ENCODE results near the gene DPYSL5. TPM values are rescaled to one million over a fixed set of nuclear protein-coding genes. Genes with fewer than 3 reads are reported as not detected.

The DPYSL5 gene
- total RNA-seq, 6 donors from 2014 or later, result not detected

DNA sequence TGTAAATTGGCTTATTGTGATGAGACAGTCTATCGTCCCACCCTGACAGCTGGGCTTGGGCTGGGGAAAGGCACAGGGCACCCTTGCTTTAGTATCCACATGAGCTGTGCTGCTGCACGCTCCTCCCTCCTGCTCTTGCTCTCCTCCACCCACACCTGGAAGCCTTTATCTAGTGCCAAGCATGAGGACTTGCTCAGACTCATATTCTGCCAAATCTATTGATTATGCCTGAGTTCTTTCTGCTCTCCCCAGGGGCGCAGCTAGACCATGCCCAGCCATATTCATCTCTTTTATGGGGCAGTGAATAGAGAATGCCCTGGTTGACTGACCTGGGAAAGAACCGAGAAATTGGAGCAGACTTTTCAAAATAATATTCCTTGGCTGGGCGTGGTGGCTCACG lies 29.0 kb upstream of the DPYSL5 start:
- 80 to 88% methylated on average over 6 of the region's 6 CpGs for WGBS, 2 donors
- Histone ChIP-seq H3K27me3 (no peaks in the 10 kb centered on the region), H3K36me3 (no peaks in the 10 kb centered on the region), H3K9me3 (no peaks in the 10 kb centered on the region), H3K4me3 (no peak overlapping the region), H3K4me1 (no peaks in the 10 kb centered on the region), H3K27ac (no peak overlapping the region)
- ATAC-seq (ENCODE audit: low FRiP score in 2 of 2) (no peak), DNase-seq (no peak)
- TF ChIP-seq POLR2A (IDR thresholded peaks at IDR 0.05), result no peak
- no peak for TF ChIP-seq POLR2AphosphoS5 (IDR thresholded peaks at IDR 0.05)
- no peak for TF ChIP-seq EP300 (IDR thresholded peaks at IDR 0.05)
- no peak for TF ChIP-seq CTCF (IDR thresholded peaks at IDR 0.05)

GRCh38 chr2:26820932-26821331 lies 27.0 kb upstream of the DPYSL5 start:
- TF ChIP-seq EP300 (IDR thresholded peaks at IDR 0.05) (no peak), POLR2AphosphoS5 (IDR thresholded peaks at IDR 0.05) (no peak), CTCF (IDR thresholded peaks at IDR 0.05) (no peak), POLR2A (IDR thresholded peaks at IDR 0.05) (no peak)
- Histone ChIP-seq H3K9me3 (no peaks in the 10 kb centered on the region), H3K4me1 (no peaks in the 10 kb centered on the region), H3K27me3 (no peaks in the 10 kb centered on the region), H3K4me3 (no peak overlapping the region), H3K36me3 (no peaks in the 10 kb centered on the region), H3K27ac (no peak overlapping the region)
- WGBS, 2 donors, result 85 to 86% methylated on average over 7 of the region's 7 CpGs
- DNase-seq (no peak), ATAC-seq (ENCODE audit: low FRiP score in 2 of 2) (no peak)

- Histone ChIP-seq H3K9me3 (no peaks in the 10 kb centered on the region), H3K27me3 (no peaks in the 10 kb centered on the region), H3K36me3 (no peaks in the 10 kb centered on the region), H3K27ac (no peak overlapping the region), H3K4me3 (no peak overlapping the region), H3K4me1 (no peaks in the 10 kb centered on the region)
- TF ChIP-seq EP300 (IDR thresholded peaks at IDR 0.05) (no peak), POLR2AphosphoS5 (IDR thresholded peaks at IDR 0.05) (no peak), POLR2A (IDR thresholded peaks at IDR 0.05) (no peak), CTCF (IDR thresholded peaks at IDR 0.05) (no peak)
- DNase-seq, result no peak
- 91 to 93% methylated on average over 6 of the region's 6 CpGs for WGBS, 2 donors
- no peak for ATAC-seq (ENCODE audit: low FRiP score in 2 of 2)
Observed at GRCh38 chr2:26822877-26823276, 25.1 kb upstream of the DPYSL5 start.

- no peaks in the 10 kb centered on the region for H3K4me1 ChIP-seq
- ATAC-seq (ENCODE audit: low FRiP score in 2 of 2), result no peak
- DNase-seq, result no peak
- H3K4me3 ChIP-seq, result no peak overlapping the region
- no peaks in the 10 kb centered on the region for H3K36me3 ChIP-seq
- WGBS, 2 donors, result 50 to 51% methylated on average over 6 of the region's 6 CpGs
- no peaks in the 10 kb centered on the region for H3K9me3 ChIP-seq
- TF ChIP-seq POLR2A (IDR thresholded peaks at IDR 0.05) (no peak), POLR2AphosphoS5 (IDR thresholded peaks at IDR 0.05) (no peak), CTCF (IDR thresholded peaks at IDR 0.05) (no peak), EP300 (IDR thresholded peaks at IDR 0.05) (no peak)
- no peaks in the 10 kb centered on the region for H3K27me3 ChIP-seq
- H3K27ac ChIP-seq, result no peak overlapping the region
Observed at GRCh38 chr2:26838121-26838906, 9.6 kb upstream of the DPYSL5 start.
